Globus pallidus (tissue), 1 donor: Measurements from ENCODE around the gene TMEM69.
"Not testable (repeated sequence)": the region's sequence is repeated elsewhere in the genome, so short reads cannot be mapped to it uniquely, and the experiment has no call there.

Experiments
- DNase-seq: peaks from one replicate; pipeline ENCODE4 v3.0.0-alpha.2; 2015; ENCODE audit warnings: low spot score

The TMEM69 gene

GRCh38 chr1:45739641-45740156 lies 51.7 kb downstream of the TMEM69 start:
- not testable (repeated sequence) for DNase-seq
